ENCODE measurements around the gene INPP5D.

Gene INPP5D

DNA sequence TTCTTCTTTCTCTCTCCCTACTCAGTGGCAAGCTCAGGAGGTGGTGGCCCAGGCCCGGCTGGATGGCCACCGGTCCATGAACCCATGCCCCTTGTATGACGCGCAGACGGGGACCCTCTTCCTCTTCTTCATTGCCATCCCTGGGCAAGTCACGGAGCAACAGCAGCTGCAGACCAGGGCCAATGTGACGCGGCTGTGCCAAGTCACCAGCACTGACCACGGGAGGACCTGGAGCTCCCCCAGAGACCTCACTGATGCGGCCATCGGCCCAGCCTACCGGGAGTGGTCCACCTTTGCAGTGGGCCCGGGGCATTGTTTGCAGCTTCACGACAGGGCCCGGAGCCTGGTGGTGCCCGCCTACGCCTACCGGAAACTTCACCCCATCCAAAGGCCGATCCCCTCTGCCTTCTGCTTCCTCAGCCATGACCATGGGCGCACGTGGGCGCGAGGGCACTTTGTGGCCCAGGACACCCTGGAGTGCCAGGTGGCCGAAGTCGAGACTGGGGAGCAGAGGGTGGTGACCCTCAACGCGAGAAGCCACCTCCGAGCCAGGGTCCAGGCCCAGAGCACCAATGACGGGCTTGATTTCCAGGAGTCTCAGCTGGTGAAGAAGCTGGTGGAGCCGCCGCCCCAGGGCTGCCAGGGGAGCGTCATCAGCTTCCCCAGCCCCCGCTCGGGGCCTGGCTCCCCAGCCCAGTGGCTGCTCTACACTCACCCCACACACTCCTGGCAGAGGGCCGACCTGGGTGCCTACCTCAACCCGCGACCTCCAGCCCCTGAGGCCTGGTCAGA is 25.9 kb upstream of the INPP5D start:
- TF ChIP-seq CTCF (IDR thresholded peaks at IDR 0.05; ENCODE audit: unreplicated experiment in 3 of 3), result no peak
- H3K27ac Mint-ChIP-seq, result no peak overlapping the region
- H3K27me3 Mint-ChIP-seq (ENCODE audit: low read depth), result no peaks in the 10 kb centered on the region
- H3K36me3 Mint-ChIP-seq (ENCODE audit: low read depth), result no peaks in the 10 kb centered on the region
- no peak overlapping the region for H3K4me3 Mint-ChIP-seq
- H3K9me3 Mint-ChIP-seq, result no peaks in the 10 kb centered on the region
- peaks cover 27% of the 10 kb centered on the region for H3K4me1 Mint-ChIP-seq

DNA sequence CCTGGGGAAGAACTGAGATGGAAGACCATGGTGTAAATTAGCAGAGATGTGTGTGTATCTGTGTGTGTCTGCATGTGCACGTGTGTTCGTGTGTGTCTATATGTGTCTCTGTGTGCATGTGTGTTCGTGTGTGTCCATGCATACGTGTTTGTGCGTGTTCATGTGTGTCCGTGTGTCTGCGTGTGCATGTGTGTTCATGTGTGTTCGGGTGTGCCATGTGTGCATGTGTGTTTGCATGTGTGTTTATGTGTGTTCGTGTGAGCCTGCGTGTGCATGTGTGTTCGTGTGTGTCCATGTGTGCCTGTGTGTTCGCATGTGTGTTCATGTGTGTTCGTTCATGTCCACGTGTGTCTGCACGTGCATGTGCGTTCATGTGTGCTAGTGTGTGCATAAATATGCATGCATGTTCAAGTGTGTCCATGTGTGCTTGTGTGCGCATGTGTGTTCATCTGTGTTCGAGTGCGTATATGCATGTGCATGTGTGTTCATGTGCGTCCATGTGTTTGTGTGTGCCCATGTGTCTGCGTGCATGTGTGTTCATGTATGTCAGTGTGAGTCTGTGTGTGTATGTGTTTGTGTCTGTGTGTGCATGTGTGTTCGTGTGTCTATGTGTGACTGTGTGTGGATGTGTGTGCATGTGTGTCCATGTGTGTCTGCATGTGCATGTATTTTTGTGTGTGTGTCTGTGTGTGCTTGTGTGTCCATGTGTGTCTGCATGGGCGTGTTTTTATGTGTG is 24.5 kb upstream of the INPP5D start:
- no peak for TF ChIP-seq CTCF (IDR thresholded peaks at IDR 0.05; ENCODE audit: unreplicated experiment in 3 of 3)
- Mint-ChIP-seq H3K36me3 (ENCODE audit: low read depth) (no peaks in the 10 kb centered on the region), H3K4me1 (peaks cover 23% of the 10 kb centered on the region), H3K4me3 (no peak overlapping the region), H3K27me3 (ENCODE audit: low read depth) (no peaks in the 10 kb centered on the region), H3K27ac (no peak overlapping the region), H3K9me3 (no peaks in the 10 kb centered on the region)

GRCh38 chr2:233036162-233036838 is 23.8 kb upstream of the INPP5D start:
- no peak overlapping the region for H3K27ac Mint-ChIP-seq
- H3K4me3 Mint-ChIP-seq, result no peak overlapping the region
- peaks cover 17% of the 10 kb centered on the region for H3K4me1 Mint-ChIP-seq
- no peaks in the 10 kb centered on the region for H3K27me3 Mint-ChIP-seq (ENCODE audit: low read depth)
- no peak for TF ChIP-seq CTCF (IDR thresholded peaks at IDR 0.05; ENCODE audit: unreplicated experiment in 3 of 3)
- H3K36me3 Mint-ChIP-seq (ENCODE audit: low read depth), result no peaks in the 10 kb centered on the region
- no peaks in the 10 kb centered on the region for H3K9me3 Mint-ChIP-seq

- TF ChIP-seq CTCF (IDR thresholded peaks at IDR 0.05; ENCODE audit: unreplicated experiment in 3 of 3), result no peak
- no peaks in the 10 kb centered on the region for H3K27me3 Mint-ChIP-seq (ENCODE audit: low read depth)
- peaks cover 9% of the 10 kb centered on the region for H3K4me1 Mint-ChIP-seq
- H3K36me3 Mint-ChIP-seq (ENCODE audit: low read depth), result no peaks in the 10 kb centered on the region
- H3K9me3 Mint-ChIP-seq, result no peaks in the 10 kb centered on the region
- no peak overlapping the region for H3K4me3 Mint-ChIP-seq
- no peak overlapping the region for H3K27ac Mint-ChIP-seq
These were observed 23.1 kb upstream of the INPP5D start for GRCh38 chr2:233037078-233037477.

DNA sequence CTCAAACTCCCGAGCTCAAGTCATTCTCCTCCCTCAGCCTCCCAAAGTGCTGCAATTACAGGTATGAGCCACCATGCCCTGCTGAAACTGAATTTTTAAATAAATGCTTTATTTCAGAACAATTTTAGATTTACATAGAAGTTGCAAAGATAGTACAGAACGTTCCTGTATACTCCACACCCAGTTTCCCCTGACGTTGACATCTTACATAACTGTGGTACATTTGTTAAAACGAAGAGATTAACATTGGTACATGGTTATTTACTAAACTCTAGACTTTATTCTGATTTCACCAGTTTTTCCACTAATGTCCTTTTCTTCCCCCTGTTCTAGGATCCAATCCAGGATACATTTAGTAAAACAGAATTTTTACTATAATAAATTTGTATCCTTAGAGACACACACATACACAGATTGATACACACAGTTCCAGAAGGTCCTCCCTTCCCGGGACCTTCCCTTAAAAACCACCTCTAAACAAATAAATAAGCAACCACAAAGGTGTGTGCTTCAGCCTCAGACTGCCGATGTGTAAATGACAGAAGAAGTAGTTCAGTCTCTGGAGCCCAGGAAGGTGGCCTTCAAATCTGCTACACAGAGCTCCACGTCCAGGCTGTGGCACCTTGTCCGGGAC is 20.8 kb upstream of the INPP5D start:
- Mint-ChIP-seq H3K9me3 (no peaks in the 10 kb centered on the region), H3K4me1 (peaks cover 8% of the 10 kb centered on the region), H3K4me3 (no peak overlapping the region), H3K27ac (no peak overlapping the region), H3K36me3 (ENCODE audit: low read depth) (no peaks in the 10 kb centered on the region), H3K27me3 (ENCODE audit: low read depth) (no peaks in the 10 kb centered on the region)
- TF ChIP-seq CTCF (IDR thresholded peaks at IDR 0.05; ENCODE audit: unreplicated experiment in 3 of 3), result no peak
